HG02973 (cell line): ENCODE measurements around the gene PRAMEF15.
"Not testable (repeated sequence)": the region's sequence is repeated elsewhere in the genome, so short reads cannot be mapped to it uniquely, and the experiment has no call there.

Experiments used
- ATAC-seq: cut with Tn5 transposase; IDR thresholded peaks from one replicate; pipeline ENCODE4 v1.9.1; 2021; ENCODE audit warnings: moderate library complexity; ENCODE audit not compliant: unreplicated experiment

Gene PRAMEF15

DNA sequence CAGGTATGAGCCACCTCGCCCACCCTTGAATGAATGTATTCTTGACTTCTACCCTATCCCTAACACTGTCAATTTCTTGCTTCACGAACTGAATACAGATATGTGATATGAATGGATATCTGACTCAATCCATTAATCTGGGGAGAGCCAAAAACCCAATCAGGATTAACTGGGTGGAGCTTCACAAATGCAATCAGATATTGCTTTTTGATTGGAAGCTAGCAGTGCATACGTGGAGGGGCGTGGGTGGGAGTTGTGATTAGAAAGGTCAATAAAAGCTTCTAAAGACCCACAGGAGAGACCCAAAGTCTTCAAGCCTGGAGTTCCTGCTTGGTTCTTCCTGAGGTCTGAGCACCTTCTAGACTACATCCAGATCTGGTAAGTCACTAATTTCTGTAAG, at the start of gene PRAMEF15:
Gene PRAMEF15 (plus strand): TSS at position 301 of the 400 bp plus-strand sequence. CDS start 2,827 bp downstream, outside the sequence.
- ATAC-seq, result not testable (repeated sequence)

DNA sequence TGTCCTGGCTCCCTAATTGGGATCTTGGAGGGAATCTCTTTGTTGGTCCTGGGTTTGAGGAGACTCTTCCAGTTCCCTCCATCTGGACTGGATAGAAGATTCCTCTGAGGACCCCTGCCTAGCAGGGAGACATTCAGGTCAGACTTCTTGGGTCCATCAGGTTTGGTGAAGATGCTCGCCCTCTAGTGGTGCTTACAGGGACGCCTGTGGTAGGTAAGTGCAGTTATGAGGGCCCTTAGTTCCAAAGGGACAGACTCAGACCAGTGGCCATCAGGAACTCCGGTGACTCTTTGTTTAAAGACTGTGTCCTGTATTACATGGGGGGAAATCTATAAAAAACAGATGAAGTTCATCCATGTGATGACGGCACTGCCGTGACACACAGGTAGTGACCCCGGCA, 38.4 kb upstream of the PRAMEF15 start:
- ATAC-seq, result not testable (repeated sequence)

DNA sequence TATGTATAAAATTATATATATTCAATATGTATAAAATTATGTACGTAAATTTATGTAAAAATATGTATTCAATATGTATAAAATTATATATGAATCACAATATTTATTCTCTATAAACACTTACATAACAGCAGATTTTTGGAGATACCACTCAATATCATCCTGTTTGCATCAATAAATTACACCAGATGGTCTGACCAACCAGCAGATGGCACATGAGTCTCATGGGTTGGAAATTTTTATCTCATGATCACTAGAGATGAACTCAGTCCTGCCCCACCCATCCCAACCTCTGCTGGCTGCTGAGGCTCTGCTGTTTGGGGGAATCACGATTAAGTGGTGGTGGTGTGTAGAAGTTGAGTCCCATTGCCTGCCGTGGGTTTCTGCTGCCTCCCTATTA, 35.8 kb upstream of the PRAMEF15 start:
- not testable (repeated sequence) for ATAC-seq

GRCh38 chr1:13285037-13285436, 30.3 kb upstream of the PRAMEF15 start, which contains the start of gene PRAMEF8:
Gene PRAMEF8, minus strand, starts transcription at chr1:13285137. Its CDS starts 1,046 bp downstream, at chr1:13284091.
- ATAC-seq, result not testable (repeated sequence)

GRCh38 chr1:13289030-13289429, 26.4 kb upstream of the PRAMEF15 start:
- ATAC-seq, result not testable (repeated sequence)

GRCh38 chr1:13297216-13297931, 18.0 kb upstream of the PRAMEF15 start:
- not testable (repeated sequence) for ATAC-seq

DNA sequence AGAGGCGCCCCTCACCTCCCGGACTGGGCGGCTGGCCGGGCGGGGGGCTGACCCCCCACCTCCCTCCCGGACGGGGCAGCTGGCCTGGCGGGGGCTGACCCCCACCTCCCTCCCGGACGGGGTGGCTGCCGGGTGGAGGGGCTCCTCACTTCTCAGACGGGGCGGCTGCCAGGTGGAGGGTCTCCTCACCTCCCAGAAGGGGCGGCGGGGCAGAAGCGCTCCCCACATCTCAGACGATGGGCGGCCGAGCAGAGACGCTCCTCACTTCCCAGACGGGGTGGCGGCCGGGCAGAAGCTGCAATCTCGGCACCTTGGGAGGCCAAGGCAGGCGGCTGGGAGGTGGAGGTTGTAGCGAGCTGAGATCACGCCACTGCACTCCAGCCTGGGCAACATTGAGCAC, 16.7 kb upstream of the PRAMEF15 start:
- not testable (repeated sequence) for ATAC-seq

DNA sequence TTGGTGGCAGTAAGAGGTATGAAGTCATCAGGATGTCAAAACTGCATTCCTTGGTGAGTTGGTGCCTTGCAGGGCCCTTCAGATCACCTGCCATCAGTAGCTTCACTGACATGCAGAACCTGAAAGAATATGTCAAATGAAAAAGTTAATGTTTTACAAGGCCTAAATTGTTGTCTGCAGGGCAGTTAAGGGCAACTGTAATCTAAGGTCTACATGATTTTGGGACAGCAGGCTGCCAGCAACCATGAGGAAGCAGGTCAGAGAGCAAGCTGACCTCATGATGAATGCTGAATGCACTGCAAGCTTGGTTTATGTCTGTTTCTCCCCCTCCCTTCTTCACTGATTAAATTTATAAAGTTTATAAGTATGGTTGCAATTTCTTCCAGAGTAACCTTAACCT, 13.2 kb upstream of the PRAMEF15 start:
- not testable (repeated sequence) for ATAC-seq

DNA sequence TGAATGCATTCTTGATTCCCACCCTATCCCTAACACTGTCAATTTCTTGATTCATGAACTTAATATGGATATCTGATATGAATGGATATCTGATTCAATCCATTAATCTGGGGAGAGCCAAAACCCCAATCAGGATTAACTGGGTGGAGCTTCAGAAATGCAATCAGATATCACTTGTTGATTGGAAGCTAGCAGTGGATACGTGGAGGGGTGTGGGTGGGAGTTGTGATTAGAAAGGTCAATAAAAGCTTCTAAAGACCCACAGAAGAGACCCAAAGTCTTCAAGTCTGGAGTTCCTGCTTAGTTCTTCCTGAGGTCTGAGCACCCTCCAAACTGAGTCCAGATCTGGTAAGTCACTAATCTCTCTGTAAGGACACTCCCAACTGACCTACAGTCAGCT, 12.1 kb upstream of the PRAMEF15 start, which contains the start of gene PRAMEF33:
Gene PRAMEF33 (plus strand): TSS at position 301 of the 400 bp plus-strand sequence. CDS start 2,416 bp downstream, outside the sequence.
- ATAC-seq, result not testable (repeated sequence)

GRCh38 chr1:13342496-13342895, 27.1 kb downstream of the PRAMEF15 start:
- ATAC-seq, result not testable (repeated sequence)

GRCh38 chr1:13347034-13347433, 31.7 kb downstream of the PRAMEF15 start, which contains the start of gene PRAMEF14:
Gene PRAMEF14, minus strand, starts transcription at chr1:13347134. Its CDS starts 1,820 bp downstream, at chr1:13345314.
- ATAC-seq, result not testable (repeated sequence)

DNA sequence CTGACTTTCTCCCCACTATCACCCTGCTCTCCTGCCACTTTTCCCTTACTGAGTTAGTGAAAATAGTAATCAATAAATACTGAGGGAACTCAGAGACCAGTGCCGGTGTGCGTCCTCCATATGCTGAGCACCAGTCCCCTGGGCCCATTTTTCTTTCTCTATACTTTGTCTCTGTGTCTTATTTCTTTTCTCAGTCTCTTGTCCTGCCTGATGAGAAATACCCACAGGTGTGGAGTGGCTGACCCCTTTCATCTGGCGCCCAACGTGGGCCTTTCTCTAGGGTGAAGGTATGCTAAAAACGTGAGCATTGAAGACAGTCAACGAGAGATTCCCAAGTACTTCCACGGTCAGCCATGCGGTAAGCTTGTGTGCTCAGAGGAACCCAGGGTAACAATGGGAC, 38.1 kb downstream of the PRAMEF15 start:
- ATAC-seq, result not testable (repeated sequence)

- ATAC-seq, result not testable (repeated sequence)
Measured at GRCh38 chr1:13354475-13354874, 39.1 kb downstream of the PRAMEF15 start.

DNA sequence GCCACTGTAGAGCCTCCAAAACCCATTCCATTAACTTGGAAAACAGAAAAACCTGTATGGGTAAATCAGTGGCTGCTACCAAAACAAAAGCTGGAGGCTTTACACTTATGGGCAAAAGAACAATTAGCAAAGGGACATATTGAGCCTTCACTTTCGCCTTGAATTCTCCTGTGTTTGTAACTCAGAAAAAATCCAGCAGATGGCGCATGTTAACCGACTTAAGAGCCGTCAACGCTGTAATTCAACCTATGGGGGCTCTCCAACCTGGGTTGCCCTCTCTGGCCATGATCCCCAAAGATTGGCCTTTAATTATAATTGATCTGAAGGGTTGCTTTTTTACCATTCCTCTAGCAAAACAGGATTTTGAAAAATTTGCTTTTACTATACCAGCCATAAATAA, 41.4 kb downstream of the PRAMEF15 start:
- not testable (repeated sequence) for ATAC-seq

DNA sequence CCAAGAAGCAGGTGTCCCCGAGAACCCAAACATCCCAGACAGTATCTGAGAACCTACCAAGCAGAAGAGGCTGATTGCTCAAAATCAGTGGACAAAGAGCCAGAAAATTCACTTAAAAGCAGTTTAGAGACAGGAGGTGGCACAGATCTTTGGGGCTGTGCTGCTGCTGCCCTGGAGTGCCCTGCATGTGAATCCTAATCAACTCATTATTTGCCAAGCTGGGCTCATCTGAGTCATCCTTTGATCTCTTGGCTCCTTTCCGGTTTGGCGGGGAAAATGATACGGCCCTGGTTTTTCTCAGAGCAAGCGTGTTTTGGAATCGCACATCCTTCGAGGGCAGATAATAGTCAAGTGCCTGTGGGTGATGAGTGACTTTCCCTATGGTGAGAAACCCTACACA, 47.0 kb downstream of the PRAMEF15 start:
- ATAC-seq, result not testable (repeated sequence)

DNA sequence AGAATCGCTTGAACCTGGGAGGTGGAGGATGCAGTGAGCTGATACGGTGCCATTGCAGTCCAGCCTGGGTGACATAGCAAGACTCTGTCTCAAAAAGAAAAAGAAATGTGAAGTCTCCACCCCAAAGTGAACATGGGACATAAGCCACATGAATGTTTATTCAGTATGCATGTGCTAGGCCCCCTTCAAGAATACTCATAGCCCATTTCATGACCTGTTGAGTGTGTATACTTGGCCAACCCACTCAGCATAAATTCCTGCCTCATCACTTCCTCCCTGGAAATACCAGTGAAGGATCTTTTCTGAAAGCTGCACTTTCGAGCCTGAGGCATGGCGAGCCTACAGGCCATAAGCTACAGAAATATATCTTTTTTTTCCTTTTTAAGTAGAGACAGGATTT, 49.5 kb downstream of the PRAMEF15 start:
- ATAC-seq, result not testable (repeated sequence)

- ATAC-seq, result not testable (repeated sequence)
Measured at GRCh38 chr1:13366536-13366935, 51.2 kb downstream of the PRAMEF15 start.

GRCh38 chr1:13368544-13368943, 53.2 kb downstream of the PRAMEF15 start:
- not testable (repeated sequence) for ATAC-seq
